GM18498 (cell line): ENCODE results near the gene SULT1C4.
"Not testable (repeated sequence)": the region's sequence is repeated elsewhere in the genome, so short reads cannot be mapped to it uniquely, and the experiment has no call there.

Experiments
- ATAC-seq: cut with Tn5 transposase; IDR thresholded peaks from one replicate; pipeline ENCODE4 v1.9.1; 2021; ENCODE audit warnings: mild to moderate bottlenecking, moderate library complexity; ENCODE audit not compliant: unreplicated experiment

SULT1C4 gene

DNA sequence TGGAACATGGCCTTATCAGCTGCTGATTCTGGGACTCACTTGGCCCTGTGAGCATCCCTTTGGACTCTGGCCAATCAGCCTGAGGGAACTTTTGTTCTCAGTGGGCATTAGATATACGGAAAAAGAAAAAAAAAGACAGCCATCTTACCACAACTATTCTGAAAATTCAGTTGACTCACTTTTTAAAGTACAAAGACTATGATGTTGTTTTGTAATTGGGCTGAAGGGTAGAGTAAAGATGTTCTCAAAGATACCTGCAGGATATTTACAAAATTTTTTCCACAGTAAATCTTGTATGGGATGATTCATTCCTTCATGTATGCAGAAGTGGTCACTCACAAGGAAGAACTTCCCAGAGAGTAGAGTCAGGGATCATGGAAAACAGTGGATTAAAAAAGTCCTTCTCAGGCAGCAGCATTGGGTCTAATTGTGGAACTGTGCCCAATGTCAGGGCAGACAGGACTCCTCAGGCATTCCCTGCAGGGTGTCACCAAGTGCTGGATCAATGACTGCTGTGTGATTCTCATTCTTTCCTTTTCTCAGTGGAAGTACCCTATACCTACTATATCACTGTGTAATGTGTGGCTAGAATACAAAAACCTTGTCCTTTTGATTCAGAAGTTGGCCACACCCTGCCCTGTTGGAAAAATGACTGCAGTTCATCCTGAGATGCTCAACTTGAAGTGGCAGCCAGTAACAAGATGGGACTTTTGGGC is 35.4 kb downstream of the SULT1C4 start:
- no peak for ATAC-seq

DNA sequence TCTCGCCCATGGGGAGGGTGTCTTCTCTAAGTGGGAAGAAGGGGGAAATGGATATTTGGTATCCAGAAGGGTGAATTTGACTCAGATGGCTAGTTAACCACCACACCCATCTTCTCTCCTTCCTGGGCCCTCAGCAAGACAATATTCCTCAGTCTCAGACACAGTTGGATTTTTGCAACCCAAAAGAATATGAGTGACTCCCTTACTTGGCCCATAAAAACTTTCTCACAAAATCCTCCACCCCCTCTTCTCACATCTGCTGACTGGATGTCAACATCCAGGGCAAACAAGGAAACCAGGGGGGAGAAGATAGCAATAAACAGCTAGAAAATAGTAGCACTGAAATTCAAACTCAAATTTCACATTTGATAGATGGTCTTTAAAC is 35.9 kb downstream of the SULT1C4 start:
- ATAC-seq = no peak

DNA sequence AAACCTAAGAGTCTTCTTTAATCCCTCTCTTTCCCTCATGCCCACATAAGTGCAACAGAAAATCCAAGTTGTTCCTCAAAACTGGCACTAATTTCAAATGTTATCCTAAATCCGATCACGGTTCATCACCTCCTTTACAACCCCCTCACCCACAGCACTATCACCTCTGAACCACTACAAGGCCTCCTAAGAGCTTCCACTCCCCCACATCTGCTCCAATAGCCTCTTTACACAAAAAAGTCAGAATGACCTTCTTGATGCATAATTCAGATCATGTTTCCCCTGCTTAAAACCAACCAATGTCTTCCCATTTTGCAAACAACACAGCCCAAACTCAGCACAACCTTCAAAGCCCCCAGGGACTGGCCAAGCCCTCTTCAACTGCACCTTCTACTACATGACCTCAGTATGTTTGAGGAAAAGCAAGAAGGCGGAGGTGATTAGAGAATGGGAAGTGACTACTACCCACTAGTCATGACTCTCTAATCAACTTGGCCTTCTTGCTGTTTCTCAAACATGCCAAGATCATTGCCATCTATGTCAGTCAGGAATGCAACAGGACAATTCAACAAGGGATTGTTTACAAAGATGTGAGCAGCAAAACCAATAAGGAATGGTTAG is 36.6 kb downstream of the SULT1C4 start:
- ATAC-seq = no peak

DNA sequence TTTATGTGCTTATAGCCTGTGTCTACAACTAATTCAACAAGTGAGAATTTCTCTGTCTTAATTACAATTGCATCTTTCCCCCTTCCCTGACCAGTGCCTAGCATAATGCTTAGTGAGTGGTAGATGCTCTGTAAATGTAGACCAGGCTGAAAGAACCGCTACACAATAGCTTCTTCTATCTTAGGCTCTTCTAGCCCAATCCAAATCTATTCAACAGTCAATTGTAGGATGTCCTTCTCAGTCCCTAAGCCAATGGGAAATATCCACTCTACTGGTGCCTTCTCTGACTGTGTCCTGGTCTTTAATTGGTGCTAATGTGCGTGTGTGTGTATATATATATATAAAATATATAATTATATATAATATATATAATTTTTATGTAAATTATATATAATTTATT is 37.2 kb downstream of the SULT1C4 start:
- no peak for ATAC-seq

GRCh38 chr2:108417254-108417653 is 39.5 kb downstream of the SULT1C4 start:
- no peak for ATAC-seq

DNA sequence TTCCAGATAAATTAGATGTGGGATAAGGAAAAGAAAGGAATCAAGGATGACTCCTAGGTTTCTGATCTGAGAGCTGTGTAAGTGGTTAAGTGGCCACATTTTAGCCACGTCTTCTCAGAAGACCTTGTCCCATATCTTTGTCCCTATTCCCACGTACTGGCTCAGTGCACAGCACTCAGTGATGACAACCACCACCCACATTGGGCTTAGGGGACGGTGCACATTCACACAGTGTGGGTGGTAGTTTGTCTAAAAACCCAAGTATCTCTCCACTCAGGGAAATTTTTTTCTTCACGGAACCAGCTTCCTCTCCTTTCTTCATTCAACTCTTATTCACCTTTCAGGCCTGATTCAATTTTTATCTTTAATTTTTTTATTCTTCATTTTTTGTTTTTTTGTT is 40.7 kb downstream of the SULT1C4 start:
- no peak for ATAC-seq

- ATAC-seq = no peak
Measured at GRCh38 chr2:108423067-108423466, 45.3 kb downstream of the SULT1C4 start.

- ATAC-seq = no peak
Measured at GRCh38 chr2:108423502-108424251, 45.9 kb downstream of the SULT1C4 start.

- ATAC-seq = no peak
Measured at GRCh38 chr2:108428286-108429009, 50.7 kb downstream of the SULT1C4 start.

- ATAC-seq = not testable (repeated sequence)
Measured at GRCh38 chr2:108435578-108435977, 57.8 kb downstream of the SULT1C4 start.

GRCh38 chr2:108436976-108437375 is 59.2 kb downstream of the SULT1C4 start:
- ATAC-seq = no peak
